K562 (cell line): ENCODE results near the gene OR2A12. TPM values are rescaled to one million over a fixed set of nuclear protein-coding genes. Genes with fewer than 3 reads are reported as not detected.

Source experiments
- ATAC-seq: fragments of 200-7000 bp; cut with Tn5 transposase; 3 replicates; pipeline ENCODE4 v1.9.1; 2020; ENCODE audit warnings: moderate library complexity
- BruUV-seq: library from RNA; stranded (reverse); fragments of 400-500 nt; replicated peaks from 2 replicates; lab custom pipeline; 2021; lab: Mats Ljungman, UMichigan
- CTCF ChIA-PET: fragments of 300-600 bp; formaldehyde crosslinking; extraction: SDS; loops from one replicate; lab custom pipeline; 2021; ENCODE audit warnings: low intra/inter-chr PET ratio; lab: Yijun Ruan, JAX
- POLR2A ChIA-PET: fragments of 300-600, 350-650 bp; sonication (Branson Sonifier 250); formaldehyde crosslinking; extraction: SDS; loops from one replicate; lab custom pipeline; 2021; ENCODE audit warnings: antibody characterized with exemption, inconsistent platforms; lab: Yijun Ruan, JAX
- DNase-seq, 4 experiments: peaks; one replicate each; pipeline versions ENCODE4 v3.0.0 to v3.0.0-alpha.2; 2011 to 2018; ENCODE audit warnings: low spot score in 3 of 4, mixed read lengths in 3 of 4; ENCODE audit errors: extremely low read depth in 1 of 4
- FAIRE-seq: peaks from 2 replicates; lab custom pipeline; 2011; peaks lifted over from hg19 to GRCh38; lab: Jason Lieb, UNC
- H2AFZ ChIP-seq: 2 replicates; pipeline ENCODE4 v1.6.0; 2011; ENCODE audit warnings: low read depth, low read length, control low read depth, inconsistent platforms
- H3K27ac ChIP-seq: fragments of 200-600 bp; 3 replicates; pipeline ENCODE4 v1.8.0; 2011; ENCODE audit warnings: low read depth, mild to moderate bottlenecking, control low read depth, inconsistent platforms, low read length, moderate library complexity, mixed read lengths; ENCODE audit errors: extremely low read depth
- H3K27me3 ChIP-seq, 2 experiments: fragments of 300-600 bp in 1 of 2; 2 replicates in 1 of 2; 3 replicates in 1 of 2; pipeline versions ENCODE4 v1.6.0 to v1.8.0; 2011; ENCODE audit warnings: inconsistent platforms in 2 of 2, low read length in 2 of 2, mild to moderate bottlenecking in 1 of 2, mixed read lengths in 1 of 2, moderate library complexity in 1 of 2; ENCODE audit not compliant: control insufficient read depth in 2 of 2, insufficient read depth in 2 of 2
- H3K36me3 ChIP-seq: fragments of 300-600 bp; 3 replicates; pipeline ENCODE4 v1.8.0; 2011; ENCODE audit warnings: mild to moderate bottlenecking, low read length, inconsistent platforms; ENCODE audit not compliant: control insufficient read depth, insufficient read depth
- H3K4me1 ChIP-seq, 2 experiments: fragments of 200-600 bp in 1 of 2; replicated peaks in 1 of 2; 2 replicates in 1 of 2; 3 replicates in 1 of 2; pipeline versions ENCODE4 v1.5.1 to v1.8.0; 2011; ENCODE audit warnings: inconsistent platforms in 2 of 2, low read length in 2 of 2, mild to moderate bottlenecking in 1 of 2, mixed read lengths in 1 of 2, moderate library complexity in 1 of 2; ENCODE audit not compliant: control insufficient read depth in 2 of 2, insufficient read depth in 2 of 2
- H3K4me2 ChIP-seq: 2 replicates; pipeline ENCODE4 v1.6.1; 2011; ENCODE audit warnings: low read length, control low read depth, inconsistent platforms, mixed read lengths; ENCODE audit not compliant: insufficient read depth
- H3K4me3 ChIP-seq: fragments of 200-600 bp; sonication (generic), shearing (Covaris generic); 2 replicates; pipeline ENCODE4 v1.5.1; 2016; ENCODE audit warnings: control low read depth, inconsistent platforms
- H3K79me2 ChIP-seq: fragments of 200-600 bp; 3 replicates; pipeline ENCODE4 v1.8.0; 2011; ENCODE audit warnings: low read length, inconsistent platforms; ENCODE audit not compliant: control insufficient read depth, insufficient read depth
- H3K9ac ChIP-seq, 2 experiments: 2 replicates each; pipeline versions ENCODE4 v1.6.0 to v1.6.1; 2011; ENCODE audit warnings: low read depth in 2 of 2, low read length in 2 of 2, control low read depth in 1 of 2, inconsistent platforms in 1 of 2, mild to moderate bottlenecking in 1 of 2, mixed read lengths in 1 of 2; ENCODE audit not compliant: insufficient read depth in 1 of 2
- H3K9me1 ChIP-seq: one replicate; pipeline ENCODE4 v1.6.0; 2011; ENCODE audit warnings: inconsistent platforms, mild to moderate bottlenecking, low read length, moderate library complexity; ENCODE audit not compliant: control insufficient read depth, insufficient read depth
- H3K9me3 ChIP-seq: replicated peaks from 2 replicates; pipeline ENCODE4 v1.5.1; 2011; ENCODE audit warnings: low read depth, low read length, inconsistent platforms; ENCODE audit not compliant: control insufficient read depth, insufficient read depth
- H4K20me1 ChIP-seq: replicated peaks from 2 replicates; pipeline ENCODE4 v1.6.1; 2011; ENCODE audit warnings: low read length, inconsistent platforms, mixed read lengths; ENCODE audit not compliant: control insufficient read depth, insufficient read depth
- CEBPB ChIP-seq: fragments of 450-650 bp; IDR thresholded peaks from 2 replicates; pipeline ENCODE4 v1.6.1; 2016; ENCODE audit warnings: missing genetic modification characterization, missing compliant biosample characterization
- CEBPG ChIP-seq, 3 experiments: fragments of 200-800 bp in 1 of 3; sonication (Bioruptor generic) in 1 of 3; sonication (generic) in 1 of 3; formaldehyde crosslinking in 1 of 3; IDR thresholded peaks in 2 of 3; conservative IDR thresholded peaks in 1 of 3; 2 replicates each; pipeline versions ENCODE4 v1.6.1 to v1.8.0; 2016 to 2022; ENCODE audit warnings: missing compliant biosample characterization in 2 of 3, missing genetic modification characterization in 2 of 3, mild to moderate bottlenecking in 1 of 3, missing genetic modification reagents in 1 of 3
- JUN ChIP-seq, 2 experiments: sonication (generic) in 1 of 2; formaldehyde crosslinking in 1 of 2; IDR thresholded peaks; 2 replicates each; pipeline versions ENCODE4 v1.6.1 to v1.8.0; 2012 to 2022; ENCODE audit warnings: borderline replicate concordance in 2 of 2, mild to moderate bottlenecking in 2 of 2, improper control_type of control experiment in 1 of 2, low read depth in 1 of 2, low read length in 1 of 2, missing genetic modification reagents in 1 of 2
- KAT7 ChIP-seq: sonication (generic); formaldehyde crosslinking; IDR thresholded peaks from 2 replicates; pipeline ENCODE4 v1.8.0; 2022; ENCODE audit warnings: missing genetic modification reagents, mild to moderate bottlenecking, borderline replicate concordance
- LARP7 ChIP-seq: fragments of 450-650 bp; IDR thresholded peaks from 2 replicates; pipeline ENCODE4 v1.6.1; 2016
- MAZ ChIP-seq, 2 experiments: fragments of 450-650 bp in 1 of 2; sonication (generic) in 1 of 2; formaldehyde crosslinking; IDR thresholded peaks in 1 of 2; conservative IDR thresholded peaks in 1 of 2; 2 replicates each; pipeline versions ENCODE4 v1.4.0 to v1.5.0; 2020; ENCODE audit warnings: mild to moderate bottlenecking in 1 of 2, missing genetic modification reagents in 1 of 2
- RFX1 ChIP-seq: fragments of 450-650 bp; IDR thresholded peaks from 2 replicates; pipeline ENCODE4 v1.6.1; 2016; ENCODE audit warnings: mild to moderate bottlenecking, moderate library complexity
- TRIM24 ChIP-seq, 2 experiments: fragments of 450-650 bp; IDR thresholded peaks; 2 replicates each; pipeline ENCODE4 v1.6.1; 2016
- ZBTB9 ChIP-seq: fragments of 450-650 bp; formaldehyde crosslinking; IDR thresholded peaks from 2 replicates; pipeline ENCODE4 v1.4.0; 2020; ENCODE audit warnings: mild to moderate bottlenecking, moderate library complexity
- ZFP36 ChIP-seq: fragments of 150-350 bp; IDR thresholded peaks from 2 replicates; pipeline ENCODE4 v1.6.1; 2018; ENCODE audit warnings: low read length, low read depth; ENCODE audit not compliant: partially characterized antibody
- ZNF354B ChIP-seq: fragments of 250-450 bp; sonication (Bioruptor Pico); IDR thresholded peaks from 2 replicates; pipeline ENCODE4 v1.4.0; 2020
- ZNF79 ChIP-seq: fragments of 250-450 bp; sonication (Bioruptor Pico); IDR thresholded peaks from 2 replicates; pipeline ENCODE4 v1.4.0; 2020; ENCODE audit warnings: low read depth, mild to moderate bottlenecking, moderate library complexity
- WGBS: fragments of 100-300 bp; shearing (Covaris generic); methylation state at CpG from one replicate; pipeline ENCODE4 v1.1.6; 2016; ENCODE audit warnings: low coverage, mixed read lengths; ENCODE audit not compliant: insufficient coverage; ENCODE audit errors: missing lambda C conversion rate; 5-methylcytosine and 5-hydroxymethylcytosine counted together
- in situ Hi-C: fragments of 300-500 bp; cut with MboI; formaldehyde crosslinking; loops from 4 replicates; pipeline ENCODE4 v1.15.0; 2018; ENCODE audit warnings: inconsistent platforms, mixed read lengths
- intact Hi-C: fragments of 100-400 bp; cut with micrococcal nuclease; formaldehyde crosslinking; loops from 2 replicates; pipeline ENCODE4 v1.14.2; 2022
- polyA plus RNA-seq, 8 experiments: library from polyadenylated mRNA; depleted of rRNA in 4 of 8; stranded (reverse) in 5 of 8; unstranded in 3 of 8; fragments of >200 nt; fragmentation: Nextera tagmentation in 2 of 8; fragmentation: Illumina TruSeq in 1 of 8; extraction: Ambion mirVana in 2 of 8; extraction: Trizol in 1 of 8; gene quantifications; 2 replicates each; pipeline versions ENCODE4 v1.2.1 to v1.2.3, GENCODE V29; 2011 to 2014; ENCODE audit warnings: inconsistent platforms in 1 of 8, missing spikeins in 1 of 8
- total RNA-seq, 7 experiments: library from RNA; depleted of rRNA in 6 of 7; stranded (reverse); fragments of >200 nt in 6 of 7; fragmentation: Illumina TruSeq in 2 of 7; extraction: Trizol in 2 of 7; gene quantifications; 2 replicates each; pipeline versions ENCODE4 v1.2.1 to v1.2.3, GENCODE V29; 2011 to 2021; ENCODE audit warnings: low replicate concordance in 1 of 7

The OR2A12 gene
- total and polyA plus RNA-seq, 9 of the 15 experiments (the other 6 are each of a cell fraction or from before 2014, with no cell fraction given) = not detected

- TF ChIP-seq ZNF354B (no peak), KAT7 (CRISPR knock-in tag) (no peak), RFX1 (peak; percentile 87), JUN (IDR thresholded peaks at IDR 0.05; ENCODE audit: borderline replicate concordance, low read depth, low read length) (no peak), JUN (CRISPR knock-in tag; IDR thresholded peaks at IDR 0.05; ENCODE audit: borderline replicate concordance) (no peak)
- no TSS peak for BruUV-seq
- Histone ChIP-seq H3K9me3 (no peaks in the 10 kb centered on the region), H2AFZ (no peak overlapping the region), H3K36me3 (no peaks in the 10 kb centered on the region), H3K27me3 (no peaks in the 10 kb centered on the region), H3K9me1 (no peaks in the 10 kb centered on the region), H3K27ac (no peak overlapping the region), H3K4me2 (no peak overlapping the region), H3K4me1 (no peaks in the 10 kb centered on the region), H4K20me1 (no peaks in the 10 kb centered on the region), H3K9ac (no peak overlapping the region), H3K4me3 (no peak overlapping the region), H3K79me2 (no peaks in the 10 kb centered on the region)
- intact Hi-C loops = loop anchor here (5.0 kb wide), 1 partner anchor 397 kb away; no protein-coding TSS in a partner anchor
- in situ Hi-C loops = no loop called here
- ATAC-seq (no peak), FAIRE-seq (no peak), DNase-seq (no peak)
- ChIA-PET CTCF (no interaction called here), POLR2A (no interaction called here)
- WGBS = 0% methylated on average over 1 of the region's 1 CpG
These were observed 48.0 kb downstream of the OR2A12 start for GRCh38 chr7:144134116-144134515.

- FAIRE-seq (no peak), DNase-seq (no peak)
- H3K9ac ChIP-seq = no peak overlapping the region
- H3K9me1 ChIP-seq = no peaks in the 10 kb centered on the region
- no peaks in the 10 kb centered on the region for H3K9me3 ChIP-seq
- POLR2A ChIA-PET = no interaction called here
- H3K36me3 ChIP-seq = no peaks in the 10 kb centered on the region
- BruUV-seq = no TSS peak
- 0% methylated on average over 1 of the region's 1 CpG for WGBS
- H3K27me3 ChIP-seq = no peaks in the 10 kb centered on the region
- H3K4me1 ChIP-seq = no peaks in the 10 kb centered on the region
- no peaks in the 10 kb centered on the region for H4K20me1 ChIP-seq
- 0 out of 2 replicates have a peak, but pooled peaks have one; percentile 18 for TF ChIP-seq CEBPB (tag)
- no peak for TF ChIP-seq CEBPG (CRISPR knock-in tag; IDR thresholded peaks at IDR 0.05)
- 0 out of 4 replicates have a peak, but pooled peaks of 1 of the 2 experiments have one; percentile 36 for TF ChIP-seq CEBPG (tag; conservative IDR thresholded peaks at IDR 0.05 in 1 of 2, IDR thresholded peaks at IDR 0.05 in 1 of 2)
- no peak for TF ChIP-seq MAZ (CRISPR knock-in tag; conservative IDR thresholded peaks at IDR 0.05 in 1 of 2, IDR thresholded peaks at IDR 0.05 in 1 of 2)
- no peak for TF ChIP-seq TRIM24 (IDR thresholded peaks at IDR 0.05)
- TF ChIP-seq ZFP36 = no peak
- no peak for TF ChIP-seq LARP7
- no peak for TF ChIP-seq ZBTB9 (CRISPR knock-in tag)
- no peak for TF ChIP-seq ZNF79
- TF ChIP-seq, all 486 proteins: peak for 2
- H2AFZ ChIP-seq = no peak overlapping the region
- ATAC-seq = no peak
- CTCF ChIA-PET = no interaction called here
- no peak overlapping the region for H3K4me2 ChIP-seq
- intact Hi-C loops = no loop called here
- no peak overlapping the region for H3K4me3 ChIP-seq
- in situ Hi-C loops = no loop called here
- no peaks in the 10 kb centered on the region for H3K79me2 ChIP-seq
- no peak overlapping the region for H3K27ac ChIP-seq
These were observed 51.4 kb downstream of the OR2A12 start for GRCh38 chr7:144137501-144137900.
